GM21447 (cell line): ENCODE data around the gene VPS11.

Source experiments
- ATAC-seq: cut with Tn5 transposase; IDR thresholded peaks from one replicate; pipeline ENCODE4 v1.9.1; 2021; ENCODE audit not compliant: unreplicated experiment

VPS11 gene

DNA sequence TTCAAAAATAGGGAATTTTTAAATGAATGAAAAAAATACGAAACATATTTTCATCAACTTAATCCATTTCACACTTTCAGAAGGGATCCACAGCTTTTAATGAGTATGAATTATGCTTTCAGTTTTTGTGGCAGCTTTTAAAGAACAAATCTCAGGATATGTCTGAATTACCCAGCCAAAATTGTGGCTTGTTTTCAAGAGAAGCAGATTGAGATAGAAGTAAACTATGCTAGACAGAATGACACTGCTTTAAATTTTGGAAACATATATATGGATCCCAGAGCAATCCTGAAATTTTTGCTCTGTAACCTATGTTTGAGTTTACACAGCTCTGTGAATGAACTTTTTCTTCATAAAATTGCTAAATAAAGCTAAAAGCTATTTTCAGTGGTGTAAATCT lies 51.3 kb downstream of the VPS11 start:
- no peak for ATAC-seq

DNA sequence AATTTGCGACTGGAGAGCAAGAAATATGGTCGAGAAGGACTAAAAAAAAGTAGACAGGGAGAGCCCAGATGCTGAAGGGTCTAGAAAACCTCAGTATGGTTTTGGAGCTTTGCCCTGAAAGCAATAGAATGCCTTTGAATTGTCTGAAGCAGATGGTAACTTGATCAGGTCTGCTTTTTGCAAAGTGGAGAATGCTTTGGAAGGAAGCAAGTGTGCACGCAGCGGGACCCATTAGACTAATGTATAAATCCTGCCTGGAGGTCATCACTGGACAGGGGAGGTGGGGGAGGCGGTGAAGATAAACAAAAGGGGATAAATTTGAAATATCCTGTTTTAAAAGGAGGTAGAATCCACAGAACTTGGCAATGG lies 53.0 kb downstream of the VPS11 start:
- no peak for ATAC-seq

DNA sequence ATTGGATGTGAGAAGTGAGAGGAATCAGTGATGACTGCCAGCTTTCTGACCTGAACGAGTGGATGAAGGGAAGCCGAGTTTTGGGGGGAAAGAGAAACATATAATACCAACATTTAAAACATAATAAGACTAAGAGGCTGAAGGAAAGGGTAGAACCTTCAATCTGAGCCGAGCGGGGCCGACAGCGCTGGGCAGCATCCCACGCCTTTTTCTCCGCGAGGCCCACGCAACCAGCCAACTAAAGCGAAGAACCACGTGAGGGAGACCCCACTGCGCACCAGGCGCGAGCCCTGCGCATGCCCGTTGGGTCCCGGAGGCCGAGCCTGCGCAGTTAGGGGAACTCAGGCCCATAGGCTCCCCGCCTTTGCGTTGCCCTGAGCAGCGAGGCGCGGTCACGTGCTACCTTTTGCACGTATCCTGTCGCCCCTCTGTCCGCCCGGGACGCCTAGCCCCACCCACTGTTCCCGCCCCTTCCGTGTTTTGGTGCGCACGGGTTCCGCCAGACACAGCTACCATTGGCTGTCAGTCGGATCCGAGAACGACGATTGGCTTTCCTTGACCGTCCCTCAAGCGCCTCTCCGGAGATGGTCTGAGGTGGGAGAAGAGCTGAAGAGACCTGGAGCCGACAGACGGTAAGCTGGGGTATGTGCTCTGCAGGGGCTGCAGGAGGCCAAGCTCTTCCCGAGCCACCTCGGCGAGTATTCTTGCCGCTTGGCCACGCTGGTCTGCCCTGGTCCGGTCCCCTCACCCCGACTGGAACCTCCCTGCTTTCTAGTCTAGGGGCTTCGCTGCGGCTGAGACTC lies 53.6 kb downstream of the VPS11 start, which contains the start of gene HINFP:
Gene HINFP (plus strand): TSS at position 573 of the 803 bp plus-strand sequence. CDS start 5,365 bp downstream, outside the sequence.
- peak; percentile 95 for ATAC-seq

DNA sequence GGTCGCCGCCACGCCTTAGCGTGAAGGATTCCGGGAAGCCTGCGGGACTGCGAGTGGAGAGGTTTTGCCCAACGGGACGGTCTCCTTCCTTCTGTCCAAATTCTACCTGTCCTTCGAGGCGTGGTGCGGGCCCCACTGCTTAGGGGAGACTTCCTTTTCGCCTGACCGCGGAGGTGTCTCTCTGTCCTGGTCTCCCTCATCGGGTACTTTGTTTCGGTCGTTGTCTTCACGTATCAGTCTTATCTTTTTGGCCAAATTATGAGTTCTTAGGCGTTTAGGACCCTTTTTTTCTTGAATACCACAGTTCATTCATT lies 54.1 kb downstream of the VPS11 start:
- no peak for ATAC-seq

DNA sequence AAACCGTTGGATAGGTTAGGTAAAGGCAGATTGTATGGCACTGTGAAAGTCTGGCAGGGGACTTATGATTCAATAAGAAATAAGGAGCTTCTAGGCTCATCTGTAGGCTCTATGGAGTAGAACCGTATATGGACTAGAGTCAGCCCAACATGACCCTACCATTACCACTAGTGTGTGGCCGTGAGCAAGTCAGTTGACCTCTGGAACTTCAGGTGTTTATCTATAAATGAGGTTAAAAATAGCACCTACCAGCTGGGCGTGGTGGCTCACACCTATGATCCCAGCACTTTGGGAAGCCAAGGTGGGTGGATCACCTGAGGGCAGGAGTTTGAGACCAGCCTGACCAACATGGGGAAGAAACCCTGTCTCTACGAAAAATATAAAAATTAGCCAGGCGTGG lies 58.2 kb downstream of the VPS11 start:
- ATAC-seq = no peak

DNA sequence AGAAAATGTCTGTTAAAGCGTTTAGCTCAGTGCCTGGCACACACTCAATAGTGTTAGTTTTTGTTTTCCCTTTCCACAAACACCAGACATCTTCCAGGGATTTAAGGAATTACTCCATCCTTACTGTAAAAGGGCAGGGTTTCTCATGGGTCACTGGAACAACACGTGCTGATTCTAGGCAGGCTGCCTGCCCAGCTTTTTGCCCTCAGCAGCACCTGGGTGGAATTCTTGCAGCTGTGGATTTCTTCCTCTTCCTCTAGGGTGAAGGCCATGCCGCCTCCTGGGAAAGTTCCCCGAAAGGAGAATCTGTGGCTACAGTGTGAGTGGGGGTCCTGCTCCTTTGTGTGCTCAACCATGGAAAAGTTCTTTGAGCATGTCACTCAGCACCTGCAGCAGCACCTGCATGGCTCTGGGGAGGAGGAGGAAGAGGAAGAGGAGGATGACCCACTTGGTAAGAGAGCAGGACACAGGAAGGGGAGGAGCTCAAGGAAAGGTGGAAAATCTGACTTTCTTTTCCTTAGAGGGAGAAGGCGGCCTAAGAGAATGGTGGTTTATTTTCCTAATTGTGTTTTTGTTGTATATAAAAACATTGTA lies 59.2 kb downstream of the VPS11 start:
- ATAC-seq = no peak

DNA sequence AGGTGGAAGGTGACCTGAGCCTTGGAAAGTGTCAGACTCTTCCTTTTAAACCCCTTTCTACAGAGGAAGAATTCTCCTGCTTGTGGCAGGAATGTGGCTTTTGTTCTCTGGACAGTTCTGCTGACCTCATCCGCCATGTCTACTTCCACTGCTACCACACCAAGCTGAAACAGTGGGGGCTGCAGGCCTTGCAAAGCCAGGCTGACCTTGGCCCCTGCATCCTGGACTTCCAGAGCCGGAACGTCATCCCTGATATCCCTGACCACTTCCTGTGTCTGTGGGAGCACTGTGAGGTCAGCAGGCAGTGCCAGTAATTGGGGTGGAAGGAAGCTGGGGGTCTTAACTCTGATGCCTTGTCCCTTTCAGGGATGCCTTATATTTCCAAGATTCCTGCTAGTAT lies 63.0 kb downstream of the VPS11 start:
- no peak for ATAC-seq
